Inferior parietal cortex (tissue), 1 donor: Measurements from ENCODE around the gene WNT1.

Experiments
- DNase-seq: peaks from one replicate; pipeline ENCODE4 v3.0.0-alpha.2; 2016; ENCODE audit errors: extremely low spot score

Gene WNT1

GRCh38 chr12:48980953-48981756, 3.0 kb downstream of the WNT1 start:
- DNase-seq = no peak

- DNase-seq = no peak
Observed at GRCh38 chr12:48981757-48982157, 3.6 kb downstream of the WNT1 start.

GRCh38 chr12:48982397-48983080, 4.4 kb downstream of the WNT1 start:
- no peak for DNase-seq

- no peak for DNase-seq
Observed at GRCh38 chr12:48985475-48985897, 7.4 kb downstream of the WNT1 start.

GRCh38 chr12:48985901-48986300, 7.8 kb downstream of the WNT1 start:
- no peak for DNase-seq

GRCh38 chr12:48986720-48987291, 8.7 kb downstream of the WNT1 start:
- DNase-seq = no peak

- DNase-seq = peak; percentile 76
Observed at GRCh38 chr12:48988030-48988649, 10.0 kb downstream of the WNT1 start.

GRCh38 chr12:48990552-48990951, 12.4 kb downstream of the WNT1 start:
- DNase-seq = no peak

- no peak for DNase-seq
Observed at GRCh38 chr12:48991247-48992050, 13.3 kb downstream of the WNT1 start.

GRCh38 chr12:48993787-48994186, 15.7 kb downstream of the WNT1 start:
- no peak for DNase-seq

GRCh38 chr12:48994224-48995085, 16.3 kb downstream of the WNT1 start:
- DNase-seq = no peak

GRCh38 chr12:48995086-48995879, 17.2 kb downstream of the WNT1 start:
- DNase-seq = peak; percentile 72

GRCh38 chr12:48996794-48997718, 18.9 kb downstream of the WNT1 start:
- DNase-seq = peak; percentile 79

- no peak for DNase-seq
Observed at GRCh38 chr12:48997719-48998496, 19.8 kb downstream of the WNT1 start.

GRCh38 chr12:48998497-48999353, 20.6 kb downstream of the WNT1 start:
- no peak for DNase-seq

GRCh38 chr12:48999371-49000131, 21.4 kb downstream of the WNT1 start, which contains the start of gene DDN:
Gene DDN (minus strand): TSS chr12:48999375. CDS start chr12:48999287, 88 bp downstream.
- no peak for DNase-seq
